MCF 10A (cell line): Measurements from ENCODE around the gene RRAS. TPM values are rescaled to one million over a fixed set of nuclear protein-coding genes. Genes with fewer than 3 reads are reported as not detected.

ENCODE experiments used
- BruUV-seq: library from RNA; stranded (reverse); fragments of 400-500 nt; replicated peaks from 2 replicates; lab custom pipeline; 2021; lab: Mats Ljungman, UMichigan
- CTCF ChIA-PET: fragments of 300-600 bp; sonication (Branson Sonifier 250); formaldehyde crosslinking; extraction: SDS; loops from one replicate; lab custom pipeline; 2021; ENCODE audit warnings: antibody characterized with exemption, inconsistent platforms; lab: Yijun Ruan, JAX
- POLR2A ChIA-PET: fragments of 300-600, 350-650 bp; sonication (Branson Sonifier 250); formaldehyde crosslinking; extraction: SDS; loops from one replicate; lab custom pipeline; 2020; ENCODE audit warnings: antibody characterized with exemption, inconsistent platforms; lab: Yijun Ruan, JAX
- DNase-seq: peaks from one replicate; pipeline ENCODE4 v3.0.0-alpha.2; 2018; ENCODE audit not compliant: unreplicated experiment
- H3K27ac Mint-ChIP-seq: one replicate; pipeline ENCODE4 v1.8.0; 2022; ENCODE audit warnings: mild to moderate bottlenecking, low read depth, mixed read lengths; ENCODE audit not compliant: unreplicated experiment
- H3K27me3 Mint-ChIP-seq: one replicate; pipeline ENCODE4 v1.8.0; 2022; ENCODE audit warnings: mixed read lengths; ENCODE audit not compliant: insufficient read depth, unreplicated experiment
- H3K36me3 Mint-ChIP-seq: one replicate; pipeline ENCODE4 v1.8.0; 2022; ENCODE audit warnings: mild to moderate bottlenecking, moderate library complexity, mixed read lengths; ENCODE audit not compliant: insufficient read depth, unreplicated experiment
- H3K4me1 Mint-ChIP-seq: one replicate; pipeline ENCODE4 v1.8.0; 2022; ENCODE audit warnings: mixed read lengths; ENCODE audit not compliant: insufficient read depth, unreplicated experiment
- H3K4me3 Mint-ChIP-seq: one replicate; pipeline ENCODE4 v1.8.0; 2022; ENCODE audit warnings: mild to moderate bottlenecking, moderate library complexity, mixed read lengths; ENCODE audit not compliant: unreplicated experiment
- H3K9me3 Mint-ChIP-seq: one replicate; pipeline ENCODE4 v1.8.0; 2022; ENCODE audit warnings: mixed read lengths; ENCODE audit not compliant: unreplicated experiment
- CTCF ChIP-seq: fragments of 200-600 bp; IDR thresholded peaks from one replicate; pipeline ENCODE4 v1.8.0; 2022; ENCODE audit warnings: antibody characterized with exemption, mild to moderate bottlenecking; ENCODE audit not compliant: unreplicated experiment
- intact Hi-C: fragments of 100-400 bp; cut with micrococcal nuclease; formaldehyde crosslinking; loops from 2 replicates; pipeline ENCODE4 v1.14.1; 2022
- total RNA-seq: library from RNA; stranded (reverse); gene quantifications from 2 replicates; pipeline ENCODE4 v1.2.3, GENCODE V29; 2022

The RRAS gene
- total RNA-seq, 1 experiment from 2014 or later = 37.6 TPM

GRCh38 chr19:49616945-49617344, 23.0 kb downstream of the RRAS start:
- ChIA-PET POLR2A (interaction anchor here (0.6 to 1.9 kb wide), 6 partner anchors 13 to 300 kb away, joined by 3 to 10 read pairs (median 4); no protein-coding TSS in a partner anchor), CTCF (interaction anchor here (0.7 to 1.1 kb wide), 5 partner anchors 10 to 63 kb away, joined by 3 to 5 read pairs (median 4); no protein-coding TSS in a partner anchor)
- Mint-ChIP-seq H3K27ac (no peak overlapping the region), H3K27me3 (no peaks in the 10 kb centered on the region), H3K36me3 (peaks cover 85% of the 10 kb centered on the region), H3K4me1 (peaks cover 22% of the 10 kb centered on the region), H3K9me3 (no peaks in the 10 kb centered on the region), H3K4me3 (no peak overlapping the region)
- intact Hi-C loops = no loop called here
- no peak for DNase-seq
- TF ChIP-seq CTCF = no peak
- no TSS peak for BruUV-seq

GRCh38 chr19:49616532-49616931, 23.4 kb downstream of the RRAS start:
- Mint-ChIP-seq H3K4me3 (no peak overlapping the region), H3K36me3 (peaks cover 81% of the 10 kb centered on the region), H3K9me3 (no peaks in the 10 kb centered on the region), H3K27me3 (no peaks in the 10 kb centered on the region), H3K27ac (no peak overlapping the region), H3K4me1 (peaks cover 22% of the 10 kb centered on the region)
- POLR2A ChIA-PET = interaction anchor here (0.6 to 1.9 kb wide), 4 partner anchors 13 to 19 kb away, joined by 3 to 10 read pairs (median 4); no protein-coding TSS in a partner anchor
- DNase-seq = no peak
- BruUV-seq = no TSS peak
- CTCF ChIA-PET = interaction anchor here (0.7 to 1.1 kb wide), 4 partner anchors 20 to 63 kb away, joined by 3 to 5 read pairs (median 4); no protein-coding TSS in a partner anchor
- TF ChIP-seq CTCF = no peak
- intact Hi-C loops = no loop called here

- Mint-ChIP-seq H3K4me3 (no peak overlapping the region), H3K36me3 (peaks cover 77% of the 10 kb centered on the region), H3K4me1 (peaks cover 22% of the 10 kb centered on the region), H3K27ac (no peak overlapping the region), H3K9me3 (no peaks in the 10 kb centered on the region), H3K27me3 (no peaks in the 10 kb centered on the region)
- TF ChIP-seq CTCF = no peak
- DNase-seq = no peak
- BruUV-seq = no TSS peak
- ChIA-PET POLR2A (no interaction called here), CTCF (interaction anchor here (0.9 to 1.1 kb wide), 2 partner anchors 20 to 64 kb away, joined by 3 to 5 read pairs; no protein-coding TSS in a partner anchor)
- intact Hi-C loops = no loop called here
Observed at GRCh38 chr19:49615861-49616260, 24.1 kb downstream of the RRAS start.

GRCh38 chr19:49614096-49614833, 25.7 kb downstream of the RRAS start:
- Mint-ChIP-seq H3K9me3 (no peaks in the 10 kb centered on the region), H3K4me3 (peak overlapping the region; percentile 14), H3K4me1 (peaks cover 22% of the 10 kb centered on the region), H3K27ac (peak overlapping the region; percentile 55), H3K36me3 (peaks cover 77% of the 10 kb centered on the region), H3K27me3 (no peaks in the 10 kb centered on the region)
- intact Hi-C loops = no loop called here
- ChIA-PET POLR2A (no interaction called here), CTCF (no interaction called here)
- TF ChIP-seq CTCF = no peak
- peak; percentile 85 for DNase-seq
- no TSS peak for BruUV-seq
